HG03066 (cell line): ENCODE results near the gene ZNF169.
A peak's percentile ranks its signal among the peaks of the same experiment; 100 is the strongest.
"Not testable (repeated sequence)": the region's sequence is repeated elsewhere in the genome, so short reads cannot be mapped to it uniquely, and the experiment has no call there.

ENCODE experiments used
- ATAC-seq: cut with Tn5 transposase; IDR thresholded peaks from one replicate; pipeline ENCODE4 v1.9.1; 2021; ENCODE audit warnings: low read depth; ENCODE audit not compliant: unreplicated experiment

The ZNF169 gene

GRCh38 chr9:94281101-94281500 lies 22.0 kb downstream of the ZNF169 start:
- no peak for ATAC-seq

- no peak for ATAC-seq
Measured at GRCh38 chr9:94286116-94286515, 27.0 kb downstream of the ZNF169 start.

GRCh38 chr9:94287877-94288513 lies 28.9 kb downstream of the ZNF169 start:
- no peak for ATAC-seq

GRCh38 chr9:94289691-94290090 lies 30.6 kb downstream of the ZNF169 start:
- ATAC-seq, result no peak

- no peak for ATAC-seq
Measured at GRCh38 chr9:94298949-94299599, 40.0 kb downstream of the ZNF169 start.

GRCh38 chr9:94300470-94301301 lies 41.6 kb downstream of the ZNF169 start:
- no peak for ATAC-seq

GRCh38 chr9:94301583-94301982 lies 42.5 kb downstream of the ZNF169 start:
- ATAC-seq, result no peak

- no peak for ATAC-seq
Measured at GRCh38 chr9:94302426-94302825, 43.3 kb downstream of the ZNF169 start.

- ATAC-seq, result no peak
Measured at GRCh38 chr9:94303321-94303720, 44.2 kb downstream of the ZNF169 start.

- ATAC-seq, result not testable (repeated sequence)
Measured at GRCh38 chr9:94315034-94315984, 56.2 kb downstream of the ZNF169 start.

GRCh38 chr9:94316236-94316635 lies 57.1 kb downstream of the ZNF169 start:
- ATAC-seq, result peak; percentile 93

GRCh38 chr9:94317949-94318657 lies 59.0 kb downstream of the ZNF169 start:
- not testable (repeated sequence) for ATAC-seq

- ATAC-seq, result not testable (repeated sequence)
Measured at GRCh38 chr9:94322342-94322940, 63.3 kb downstream of the ZNF169 start.

GRCh38 chr9:94323153-94323798 lies 64.2 kb downstream of the ZNF169 start:
- not testable (repeated sequence) for ATAC-seq

GRCh38 chr9:94325583-94325982 lies 66.5 kb downstream of the ZNF169 start:
- ATAC-seq, result not testable (repeated sequence)

GRCh38 chr9:94328544-94328943 lies 69.4 kb downstream of the ZNF169 start, which contains the start of gene NUTM2F:
Gene NUTM2F, minus strand, starts transcription at chr9:94328644. Its CDS starts 21 bp downstream, at chr9:94328623.
- ATAC-seq, result not testable (repeated sequence)

- ATAC-seq, result not testable (repeated sequence)
Measured at GRCh38 chr9:94336445-94336844, 77.3 kb downstream of the ZNF169 start.

GRCh38 chr9:94338723-94339122 lies 79.6 kb downstream of the ZNF169 start:
- ATAC-seq, result not testable (repeated sequence)

- ATAC-seq, result not testable (repeated sequence)
Measured at GRCh38 chr9:94339657-94340056, 80.6 kb downstream of the ZNF169 start.
